Stimulated activated CD4-positive, alpha-beta T cell treated with anti-CD3 and anti-CD28 coated beads, Interleukin-12 subunit alpha, Interleukin-12 subunit beta, amount 100 ng/mL, for 24 hours (primary cell): Measurements from ENCODE around the gene FN1.

Experiments used
- DNase-seq, 2 experiments: peaks; one replicate each; pipeline ENCODE4 v3.0.0-alpha.2; 2020; ENCODE audit warnings: low read depth in 2 of 2

Gene FN1

GRCh38 chr2:215382480-215382879 lies 53.4 kb downstream of the FN1 start:
- no peak for DNase-seq

DNA sequence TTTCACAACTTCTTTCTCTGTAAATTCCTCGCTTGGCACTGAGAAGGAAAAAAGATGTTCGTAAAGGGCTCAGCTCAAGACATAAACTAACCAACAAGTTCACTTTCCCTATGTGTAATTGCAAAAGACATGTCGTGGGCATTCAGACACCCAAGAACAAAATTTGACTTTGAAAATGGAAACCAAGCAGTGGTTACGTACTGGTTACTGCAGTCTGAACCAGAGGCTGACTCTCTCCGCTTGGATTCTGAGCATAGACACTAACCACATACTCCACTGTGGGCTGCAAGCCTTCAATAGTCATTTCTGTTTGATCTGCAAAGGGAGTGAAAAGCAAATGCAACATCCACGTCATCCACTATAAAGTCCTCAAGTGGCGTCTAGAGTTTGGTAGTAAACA lies 53.9 kb downstream of the FN1 start:
- DNase-seq: no peak

- DNase-seq: no peak
Measured at GRCh38 chr2:215380699-215381098, 55.2 kb downstream of the FN1 start.

GRCh38 chr2:215379948-215380347 lies 55.9 kb downstream of the FN1 start:
- no peak for DNase-seq

- no peak for DNase-seq
Measured at GRCh38 chr2:215379039-215379438, 56.8 kb downstream of the FN1 start.

- DNase-seq: no peak
Measured at GRCh38 chr2:215378045-215378444, 57.8 kb downstream of the FN1 start.

DNA sequence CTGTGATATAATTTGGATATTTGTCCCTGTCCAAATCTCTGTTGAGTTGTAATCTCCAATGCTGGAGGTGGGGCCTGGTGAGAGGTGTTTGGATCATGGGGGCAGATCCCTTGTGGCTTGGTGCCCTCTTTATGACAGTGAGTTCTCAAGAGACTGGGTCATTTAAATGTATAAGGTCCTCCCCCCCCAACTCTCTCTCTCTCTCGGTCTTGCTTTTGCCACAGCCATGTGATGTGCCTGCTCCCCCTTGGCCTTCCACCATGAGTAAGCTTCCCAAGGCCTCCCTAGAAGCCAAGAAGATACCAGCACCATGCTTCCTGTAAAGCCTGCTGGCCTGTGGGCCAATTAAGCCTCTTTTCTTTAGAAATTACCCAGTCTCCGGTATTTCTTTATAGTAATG lies 58.6 kb downstream of the FN1 start:
- no peak for DNase-seq

- no peak for DNase-seq
Measured at GRCh38 chr2:215376103-215376780, 59.6 kb downstream of the FN1 start.

DNA sequence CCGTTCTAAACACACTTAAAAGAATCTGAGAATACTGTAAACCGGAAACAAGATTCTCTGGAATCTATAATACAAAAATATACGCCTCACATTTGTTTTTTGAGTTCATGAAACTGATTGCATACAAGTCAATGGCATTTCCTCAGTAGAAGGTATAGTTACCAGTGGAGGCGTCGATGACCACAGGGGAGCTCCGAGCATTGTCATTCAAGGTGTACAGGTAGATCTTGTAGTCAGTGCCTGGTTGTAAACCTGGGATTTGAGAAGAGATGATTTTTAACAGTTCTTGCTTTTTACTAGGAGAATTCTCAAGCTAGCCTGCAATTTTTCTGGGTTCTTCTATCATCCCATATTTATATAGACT lies 60.4 kb downstream of the FN1 start:
- no peak for DNase-seq

DNA sequence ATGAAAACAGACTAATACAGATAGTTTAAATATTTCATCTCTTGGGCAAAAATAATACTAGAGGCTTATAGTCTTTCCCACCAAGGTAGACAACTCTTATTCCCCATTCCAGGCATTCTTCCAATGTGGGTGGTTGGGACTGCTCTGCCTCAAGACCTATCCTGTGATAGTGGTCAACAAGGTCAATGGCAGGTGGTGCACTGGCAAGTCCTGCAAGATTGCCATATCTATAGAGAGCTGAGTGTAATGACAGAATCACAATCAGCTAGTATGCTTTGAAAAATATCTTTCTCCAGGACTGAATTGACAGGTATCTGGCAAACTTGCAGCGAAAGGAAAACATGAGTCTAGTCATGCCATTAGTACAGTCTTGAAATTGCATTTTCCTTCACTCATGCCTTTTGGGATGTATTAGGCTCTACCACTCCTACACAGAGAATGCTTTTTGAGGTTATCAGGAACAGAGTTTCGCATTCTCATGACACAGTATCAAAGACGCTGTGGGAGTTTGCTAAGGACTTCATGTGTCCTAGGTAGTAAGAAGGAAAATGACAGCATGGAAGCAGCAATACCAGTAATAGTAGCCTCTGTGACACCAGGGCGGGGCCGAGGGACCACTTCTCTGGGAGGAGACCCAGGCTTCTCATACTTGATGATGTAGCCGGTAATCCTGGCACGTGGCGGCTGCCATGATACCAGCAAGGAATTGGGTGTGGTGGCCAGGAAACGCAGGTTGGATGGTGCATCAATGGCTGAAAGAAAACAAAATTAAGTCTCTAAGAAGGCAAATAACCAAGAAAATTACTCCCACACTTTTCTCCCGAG lies 61.0 kb downstream of the FN1 start:
- no peak for DNase-seq

DNA sequence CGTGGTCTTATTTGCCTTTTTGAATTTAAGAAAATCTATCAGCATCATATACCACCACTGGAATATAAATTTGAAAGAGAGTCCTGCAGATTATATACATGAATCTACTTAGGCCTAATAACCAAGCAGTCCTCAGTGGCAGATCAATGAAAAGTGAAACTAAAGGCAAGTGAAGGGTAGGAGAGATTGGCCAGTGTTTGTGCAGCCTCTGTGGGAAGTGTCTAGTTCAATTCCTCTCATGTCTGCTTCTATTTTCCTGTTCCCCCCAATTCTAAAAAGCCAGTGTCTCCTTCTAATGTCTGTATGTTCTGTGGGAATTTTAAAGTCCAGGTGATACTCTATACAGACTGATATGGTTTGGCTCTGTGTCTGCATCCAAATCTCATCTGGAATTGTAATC lies 61.9 kb downstream of the FN1 start:
- DNase-seq: no peak

DNA sequence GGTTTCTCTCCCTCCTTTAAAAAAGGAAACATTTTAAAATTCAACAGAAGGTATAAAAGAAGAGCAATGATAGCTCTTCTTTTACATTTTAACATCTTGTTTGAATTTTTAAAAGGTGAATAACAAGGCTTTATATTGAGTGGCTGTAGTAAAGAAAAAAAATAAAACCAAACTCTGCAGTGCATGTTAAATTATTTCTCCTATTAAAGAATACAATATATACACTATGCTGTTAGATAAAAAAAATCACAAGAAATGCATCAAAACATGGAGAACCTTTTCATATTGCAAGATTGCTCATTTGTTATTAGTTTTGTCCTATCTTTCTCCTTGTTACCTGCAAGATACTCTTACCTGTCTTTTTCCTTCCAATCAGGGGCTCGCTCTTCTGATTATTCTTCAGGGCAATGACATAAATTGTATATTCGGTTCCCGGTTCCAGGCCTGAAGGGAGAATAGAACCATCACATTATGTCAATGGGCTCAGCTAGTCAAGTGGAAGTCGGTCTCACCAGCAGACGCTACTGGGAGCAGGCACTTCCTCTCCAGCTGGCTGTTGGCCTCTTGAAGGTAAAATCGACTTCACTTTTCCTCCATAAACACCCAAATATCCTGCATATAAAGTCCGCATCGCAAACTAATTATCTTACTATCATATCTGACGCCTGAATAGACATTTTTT lies 62.8 kb downstream of the FN1 start:
- no peak for DNase-seq

DNA sequence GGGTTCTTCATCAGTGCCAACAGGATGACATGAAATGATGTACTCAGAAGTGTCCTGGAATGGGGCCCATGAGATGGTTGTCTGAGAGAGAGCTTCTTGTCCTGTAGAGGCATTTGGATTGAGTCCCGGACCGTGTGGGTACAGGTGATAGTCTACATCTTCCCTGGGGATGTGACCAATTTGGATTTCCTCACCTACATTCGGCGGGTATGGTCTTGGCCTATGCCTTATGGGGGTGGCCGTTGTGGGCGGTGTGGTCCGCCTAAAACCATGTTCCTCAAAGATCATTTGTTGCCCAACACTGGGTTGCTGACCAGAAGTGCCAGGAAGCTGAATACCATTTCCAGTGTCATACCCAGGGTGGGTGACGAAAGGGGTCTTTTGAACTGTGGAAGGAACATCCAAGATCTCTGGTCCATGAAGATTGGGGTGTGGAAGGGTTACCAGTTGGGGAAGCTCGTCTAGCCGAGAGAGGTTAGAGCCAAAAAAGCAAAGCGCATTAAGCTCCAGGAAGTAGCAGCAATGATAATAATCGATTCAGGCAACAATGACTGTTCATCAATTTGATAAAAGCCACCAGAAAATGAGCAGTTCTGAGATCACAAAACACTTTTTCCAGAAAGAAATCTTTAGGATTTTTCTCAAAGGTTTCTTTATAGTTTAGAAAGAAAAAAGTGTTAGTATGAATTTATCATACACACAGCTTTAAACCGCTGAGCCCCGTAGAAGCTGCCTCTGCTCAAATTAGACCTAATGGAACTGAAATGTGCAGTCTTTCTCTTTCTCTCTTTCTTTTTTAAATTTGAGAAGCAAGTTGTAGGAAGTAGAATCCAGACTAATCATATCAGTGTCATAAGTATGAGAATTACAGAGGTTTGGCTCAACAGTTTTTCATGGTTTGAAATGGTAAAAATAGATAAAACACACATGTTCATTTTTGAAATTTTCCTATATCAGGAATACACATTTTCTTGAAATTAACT lies 63.7 kb downstream of the FN1 start:
- DNase-seq: no peak

GRCh38 chr2:215370112-215370965 lies 65.5 kb downstream of the FN1 start:
- no peak for DNase-seq

DNA sequence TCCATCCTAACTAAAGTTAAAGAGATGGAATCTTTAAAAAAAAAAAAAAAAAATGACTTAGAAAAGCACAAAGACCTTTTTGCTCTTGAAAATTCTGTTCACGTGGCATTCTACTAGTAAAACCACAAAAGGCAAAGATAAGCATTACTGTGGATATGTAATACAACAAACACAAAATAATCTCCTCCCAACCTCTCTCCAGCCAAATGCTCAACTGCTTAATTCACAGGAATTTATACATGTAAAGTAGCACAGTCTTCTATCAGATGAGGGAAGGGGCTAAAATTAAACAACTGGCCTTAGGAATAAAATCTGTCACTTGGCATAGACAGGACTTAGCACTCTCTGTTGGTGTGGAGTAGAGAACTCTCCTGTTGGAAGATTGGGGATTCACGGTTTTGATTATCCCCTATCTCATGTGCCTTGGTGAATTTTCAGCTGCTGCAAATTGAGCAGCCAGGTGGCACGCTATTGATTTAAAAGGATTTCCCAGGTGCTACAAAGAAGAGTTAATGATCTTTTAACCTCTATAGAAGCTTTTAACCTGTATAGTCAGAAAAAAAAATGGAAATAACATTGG lies 66.6 kb downstream of the FN1 start:
- DNase-seq: no peak

GRCh38 chr2:215368493-215368809 lies 67.4 kb downstream of the FN1 start:
- DNase-seq: no peak

- DNase-seq: no peak
Measured at GRCh38 chr2:215367662-215368492, 68.0 kb downstream of the FN1 start.

GRCh38 chr2:215366440-215367032 lies 69.3 kb downstream of the FN1 start:
- no peak for DNase-seq

- no peak for DNase-seq
Measured at GRCh38 chr2:215365184-215365658, 70.6 kb downstream of the FN1 start.
